Heart right ventricle (tissue), 16 donors: ENCODE data around the gene SLC12A6. TPM values are rescaled to one million over a fixed set of nuclear protein-coding genes. Genes with fewer than 3 reads are reported as not detected.
A peak's percentile ranks its signal among the peaks of the same experiment; 100 is the strongest.

Experiments used
- ATAC-seq, 8 donors: fragments of 200-7000 bp; cut with Tn5 transposase; one replicate each; pipeline ENCODE4 v1.9.1; 2020; ENCODE audit warnings: mild to moderate bottlenecking in 8 of 8, moderate library complexity in 8 of 8, moderate number of reproducible peaks in 1 of 8
- DNase-seq, 2 donors: peaks; one replicate each; pipeline ENCODE4 v3.0.0-alpha.2; 2020
- H3K27ac ChIP-seq, 10 donors: fragments of 200-600 bp; sonication (generic) in 2 of 10; one replicate each; pipeline versions ENCODE4 v1.5.0 to v1.8.0; 2020 to 2022; ENCODE audit warnings: mild to moderate bottlenecking in 3 of 10
- H3K27me3 ChIP-seq, 7 donors: fragments of 200-600 bp; one replicate each; pipeline ENCODE4 v1.8.0; 2021 to 2022; ENCODE audit warnings: mild to moderate bottlenecking in 2 of 7
- H3K36me3 ChIP-seq, 9 donors: fragments of 200-600 bp; sonication (generic) in 1 of 9; one replicate each; pipeline versions ENCODE4 v1.5.0 to v1.8.0; 2020 to 2022; ENCODE audit warnings: mild to moderate bottlenecking in 2 of 9
- H3K4me1 ChIP-seq, 9 donors: fragments of 200-600 bp; sonication (generic) in 1 of 9; one replicate each; pipeline versions ENCODE4 v1.5.0 to v1.8.0; 2020 to 2022; ENCODE audit warnings: mild to moderate bottlenecking in 4 of 9
- H3K4me3 ChIP-seq, 10 donors: fragments of 200-600 bp; sonication (generic) in 2 of 10; one replicate each; pipeline versions ENCODE4 v1.5.0 to v1.8.0; 2020 to 2022; ENCODE audit warnings: mild to moderate bottlenecking in 7 of 10, moderate library complexity in 2 of 10
- H3K9me3 ChIP-seq, 11 donors: fragments of 200-600 bp in 10 of 11; sonication (generic) in 2 of 11; one replicate each; pipeline versions ENCODE4 v1.5.0 to v1.8.0; 2013 to 2022; ENCODE audit warnings: mild to moderate bottlenecking in 2 of 11, control low read depth in 1 of 11, moderate library complexity in 1 of 11
- WGBS, 2 donors: extraction: QIAGEN DNeasy Blood & Tissue Kit; methylation state at CpG; one replicate each; pipeline ENCODE4 v1.1.7; 2013; ENCODE audit warnings: inconsistent platforms in 1 of 2; 5-methylcytosine and 5-hydroxymethylcytosine counted together
- intact Hi-C, 10 donors: fragments of 100-400 bp; cut with DNase I; formaldehyde crosslinking; loops; one replicate each; pipeline versions ENCODE4 v1.11.1 to v1.14.2; 2022
- polyA plus RNA-seq, 2 donors: library from polyadenylated mRNA; stranded (reverse); fragments of 200-250 nt; gene quantifications; one replicate each; pipeline ENCODE4 v1.2.3, GENCODE V29; 2013
- total RNA-seq, 10 donors: library from RNA; stranded (reverse); fragmentation: NEBNext Ultra II Directional in 3 of 10; extraction: Animal tissue kit (Norgen Biotek cat#: 25700) in 3 of 10; gene quantifications; one replicate each; pipeline versions ENCODE4 v1.2.1 to v1.2.4, GENCODE V29; 2021 to 2023
- TF ChIP-seq, protein P1 (sequence below), 9 donors: fragments of 200-600 bp; sonication (generic) in 2 of 9; IDR thresholded peaks; one replicate each; pipeline versions ENCODE4 v1.5.0 to v1.8.0; 2021 to 2022; ENCODE audit warnings: antibody characterized with exemption in 9 of 9, mild to moderate bottlenecking in 5 of 9, moderate library complexity in 1 of 9
- donor health status: Arrhythmogenic right ventricular cardiomyopathy.
- donor health status: ischemic (EF 13 %, LVEDD 7.1; RV severe dilation, severe dysfunction).
- donor health status: healthy with polysubstance abuse.
- donor health status: DM: no; HTN: yes; CAD: no.
- donor health status: DM: no; HTN: no; CAD: no.
- donor health status: ischemic (EF 25% LVEDD 6.9; RV normal size, moderate dysfunction).
- donor health status: ischemic (EF 25% LVEDD 5.7; RV mildly dilated, moderate dysfunction).
- donor health status: healthy.
- donor health status: DM: yes; HTN: yes; CAD: no.
- donor health status: Ischemic cardiomyopathy.
- donor health status: ischemic (EF 35%, LVEDD 5.7; RV mildly dilated, moderate dysfunction).
- donor health status: nonischemic (EF 11% LVEDD 7.7; RV severe dilation, severe dysfunction).
- donor health status: DM: yes; HTN: yes; CAD: no.
- donor health status: PGD.
- donor health status: ischemic (EF 29% LVEDD 5.4; RV normal size, mild dysfunction).
- donor health status: nonischemic (EF 23%, LVEDD 6.1; RV moderate dilation, normal function).

Gene SLC12A6
- total and polyA plus RNA-seq, 12 donors, result 3.4 to 33.6 (median 24.3) TPM

DNA sequence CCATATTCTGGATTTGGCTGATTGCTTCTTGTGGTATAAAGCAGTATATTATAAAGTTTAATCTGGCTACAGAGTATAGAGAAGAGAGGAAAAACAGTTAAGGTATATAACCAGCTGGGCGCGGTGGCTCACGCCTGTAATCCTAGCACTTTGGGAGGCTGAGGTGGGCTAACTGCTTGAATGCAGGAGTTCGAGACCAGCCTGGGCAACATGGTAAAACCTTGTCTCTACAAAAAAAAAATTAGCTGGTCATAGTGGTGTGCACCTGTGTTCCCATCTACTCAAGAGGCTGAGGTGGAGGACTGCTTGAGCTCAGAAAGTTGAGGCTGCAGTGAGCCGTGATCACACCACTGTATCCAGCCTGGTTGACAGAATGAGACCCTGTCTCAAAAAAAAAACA, 7.3 kb downstream of the SLC12A6 start:
- intact Hi-C loops, result loop anchor here in 1 of 10 donors (10.0 kb wide), 1 partner anchor 75 kb away; no protein-coding TSS in a partner anchor
- Histone ChIP-seq H3K27ac (no peak overlapping the region), H3K36me3 (peaks cover 0 to 3% (median 0%) of the 10 kb centered on the region in 9 donors), H3K4me1 (peaks cover 0 to 52% (median 21%) of the 10 kb centered on the region in 9 donors), H3K4me3 (no peak overlapping the region), H3K9me3 (no peaks in the 10 kb centered on the region), H3K27me3 (no peaks in the 10 kb centered on the region)
- 97 to 98% methylated on average over 5 of the region's 5 CpGs for WGBS, 2 donors
- TF ChIP-seq, protein P1, sequence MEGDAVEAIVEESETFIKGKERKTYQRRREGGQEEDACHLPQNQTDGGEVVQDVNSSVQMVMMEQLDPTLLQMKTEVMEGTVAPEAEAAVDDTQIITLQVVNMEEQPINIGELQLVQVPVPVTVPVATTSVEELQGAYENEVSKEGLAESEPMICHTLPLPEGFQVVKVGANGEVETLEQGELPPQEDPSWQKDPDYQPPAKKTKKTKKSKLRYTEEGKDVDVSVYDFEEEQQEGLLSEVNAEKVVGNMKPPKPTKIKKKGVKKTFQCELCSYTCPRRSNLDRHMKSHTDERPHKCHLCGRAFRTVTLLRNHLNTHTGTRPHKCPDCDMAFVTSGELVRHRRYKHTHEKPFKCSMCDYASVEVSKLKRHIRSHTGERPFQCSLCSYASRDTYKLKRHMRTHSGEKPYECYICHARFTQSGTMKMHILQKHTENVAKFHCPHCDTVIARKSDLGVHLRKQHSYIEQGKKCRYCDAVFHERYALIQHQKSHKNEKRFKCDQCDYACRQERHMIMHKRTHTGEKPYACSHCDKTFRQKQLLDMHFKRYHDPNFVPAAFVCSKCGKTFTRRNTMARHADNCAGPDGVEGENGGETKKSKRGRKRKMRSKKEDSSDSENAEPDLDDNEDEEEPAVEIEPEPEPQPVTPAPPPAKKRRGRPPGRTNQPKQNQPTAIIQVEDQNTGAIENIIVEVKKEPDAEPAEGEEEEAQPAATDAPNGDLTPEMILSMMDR (IDR thresholded peaks at IDR 0.05), result no peak
- DNase-seq (no peak), ATAC-seq (no peak)

GRCh38 chr15:34329006-34329405, 8.6 kb downstream of the SLC12A6 start:
- Histone ChIP-seq H3K27me3 (no peaks in the 10 kb centered on the region), H3K36me3 (peaks cover 0 to 3% (median 0%) of the 10 kb centered on the region in 9 donors), H3K4me3 (no peak overlapping the region), H3K9me3 (no peaks in the 10 kb centered on the region), H3K4me1 (peaks cover 0 to 40% (median 9%) of the 10 kb centered on the region in 9 donors), H3K27ac (no peak overlapping the region)
- ATAC-seq (no peak), DNase-seq (no peak)
- TF ChIP-seq, protein P1 (IDR thresholded peaks at IDR 0.05), result no peak
- WGBS, 2 donors, result 78 to 85% methylated on average over 2 of the region's 2 CpGs
- intact Hi-C loops, result loop anchor here in 2 of 10 donors (10.0 kb wide), 2 partner anchors 54 to 64 kb away; no protein-coding TSS in a partner anchor

DNA sequence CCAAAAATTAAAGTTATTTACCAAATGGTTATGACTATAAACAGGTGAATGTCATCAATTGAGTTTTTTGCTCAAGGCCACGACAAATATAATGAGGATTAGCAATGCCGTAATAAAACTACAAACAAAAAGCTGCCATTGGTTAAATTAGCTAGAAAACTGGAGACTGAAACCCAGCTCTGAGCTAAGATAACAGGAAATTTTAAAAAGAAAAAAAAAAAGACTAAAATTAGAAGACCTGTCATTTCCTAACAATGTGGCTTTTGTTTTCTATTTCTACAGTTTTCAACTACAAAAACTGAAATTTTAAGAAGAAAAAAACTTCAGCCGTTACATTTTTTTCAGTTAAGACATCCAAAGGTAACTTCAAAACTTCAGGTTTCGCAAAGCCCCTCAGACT, 9.7 kb downstream of the SLC12A6 start:
- no peaks in the 10 kb centered on the region for H3K27me3 ChIP-seq
- TF ChIP-seq, protein P1 (IDR thresholded peaks at IDR 0.05), result no peak
- DNase-seq, result no peak
- no peak overlapping the region for H3K4me3 ChIP-seq
- no peak for ATAC-seq
- WGBS, 2 donors, result 70 to 80% methylated on average over 4 of the region's 4 CpGs
- intact Hi-C loops, result loop anchor here in 2 of 10 donors (10.0 kb wide), 2 partner anchors 53 to 63 kb away; no protein-coding TSS in a partner anchor
- H3K9me3 ChIP-seq, result no peaks in the 10 kb centered on the region
- H3K36me3 ChIP-seq, result peaks cover 0 to 3% (median 0%) of the 10 kb centered on the region in 9 donors
- H3K27ac ChIP-seq, result peak overlapping the region in 3 of 10 donors; percentile 22 to 41 (median 28)
- peaks cover 0 to 29% (median 4%) of the 10 kb centered on the region in 9 donors for H3K4me1 ChIP-seq

DNA sequence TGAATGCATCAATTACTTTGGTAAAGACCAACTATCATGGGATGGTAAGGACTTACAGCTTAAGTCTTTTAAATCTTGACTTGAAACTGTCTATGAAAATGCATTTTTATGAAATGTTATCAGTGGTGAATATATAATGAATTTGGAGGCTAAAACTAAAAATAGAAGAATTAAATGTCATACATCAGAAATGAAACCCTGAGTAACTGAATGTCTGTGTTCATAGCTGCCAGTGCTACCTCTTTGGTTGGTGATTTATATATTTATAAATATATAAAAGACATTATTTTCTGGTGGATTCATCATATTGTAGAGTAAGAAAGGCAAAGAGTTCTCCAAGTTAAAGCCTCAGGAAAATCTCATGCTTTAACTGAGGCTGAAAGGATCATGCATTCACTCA, 12.2 kb downstream of the SLC12A6 start:
- Histone ChIP-seq H3K27me3 (no peaks in the 10 kb centered on the region), H3K4me3 (no peak overlapping the region), H3K27ac (no peak overlapping the region), H3K36me3 (no peaks in the 10 kb centered on the region), H3K4me1 (peaks cover 0 to 20% (median 4%) of the 10 kb centered on the region in 9 donors), H3K9me3 (no peaks in the 10 kb centered on the region)
- DNase-seq, result no peak
- ATAC-seq, result no peak
- TF ChIP-seq, protein P1 (IDR thresholded peaks at IDR 0.05), result no peak
- intact Hi-C loops, result loop anchor here in 2 of 10 donors (10.0 kb wide), 2 partner anchors 51 to 61 kb away; no protein-coding TSS in a partner anchor
